Kidney epithelial cell (primary cell): ENCODE data around the gene RAB26. TPM values are rescaled to one million over a fixed set of nuclear protein-coding genes. Genes with fewer than 3 reads are reported as not detected.

Experiments used
- DNase-seq: peaks from one replicate; pipeline ENCODE4 v3.0.0-alpha.2; 2010; ENCODE audit warnings: low read depth
- H3K27me3 ChIP-seq: 2 replicates; pipeline ENCODE4 v1.6.0; 2011; ENCODE audit warnings: low read length; ENCODE audit not compliant: control insufficient read depth, insufficient read depth
- H3K36me3 ChIP-seq: 2 replicates; pipeline ENCODE4 v1.5.1; 2011; ENCODE audit warnings: low read length; ENCODE audit not compliant: control insufficient read depth, insufficient read depth
- H3K4me3 ChIP-seq: 2 replicates; pipeline ENCODE4 v1.5.1; 2011; ENCODE audit warnings: low read depth, mild to moderate bottlenecking, control low read depth, low read length
- CTCF ChIP-seq: IDR thresholded peaks from 2 replicates; pipeline ENCODE4 v1.5.1; 2011; ENCODE audit warnings: mild to moderate bottlenecking, moderate library complexity, low read length, control low read depth, inconsistent platforms; ENCODE audit not compliant: insufficient read depth, poor library complexity, severe bottlenecking
- total RNA-seq: library from RNA; depleted of rRNA; stranded (reverse); fragments of >200 nt; gene quantifications from 2 replicates; pipeline ENCODE4 v1.2.3, GENCODE V29; 2015

Gene RAB26
- total RNA-seq, 1 donor from 2014 or later = 0.54 TPM

GRCh38 chr16:2184962-2185361 lies 36.5 kb downstream of the RAB26 start:
- Histone ChIP-seq H3K27me3 (no peaks in the 10 kb centered on the region), H3K36me3 (no peaks in the 10 kb centered on the region), H3K4me3 (no peak overlapping the region)
- TF ChIP-seq CTCF = no peak
- DNase-seq = no peak

- no peak for DNase-seq
- no peaks in the 10 kb centered on the region for H3K27me3 ChIP-seq
- no peak for TF ChIP-seq CTCF
- no peak overlapping the region for H3K4me3 ChIP-seq
- H3K36me3 ChIP-seq = no peaks in the 10 kb centered on the region
Observed at GRCh38 chr16:2186064-2186463, 37.6 kb downstream of the RAB26 start.

DNA sequence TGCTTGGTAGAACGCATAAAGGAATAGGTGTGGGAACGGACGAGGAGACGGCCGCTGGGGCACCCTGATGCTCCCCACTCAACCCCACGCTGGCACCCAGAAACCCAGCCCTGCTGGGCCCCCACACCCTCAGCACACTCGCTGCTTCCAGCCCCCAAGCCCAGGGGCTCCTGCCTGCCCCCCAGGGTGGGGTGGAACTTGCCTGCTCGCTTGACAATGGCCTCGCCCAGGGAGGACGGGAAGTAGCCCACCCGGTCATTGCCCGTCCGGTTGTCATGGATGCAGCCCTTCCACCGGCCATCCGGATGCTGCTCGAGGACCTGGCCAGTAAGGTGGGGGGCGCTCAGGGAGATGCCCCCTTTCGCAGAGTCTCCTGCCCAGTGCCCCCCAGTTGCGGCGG lies 38.1 kb downstream of the RAB26 start:
- DNase-seq = no peak
- Histone ChIP-seq H3K27me3 (no peaks in the 10 kb centered on the region), H3K4me3 (no peak overlapping the region), H3K36me3 (no peaks in the 10 kb centered on the region)
- no peak for TF ChIP-seq CTCF

GRCh38 chr16:2187212-2187611 lies 38.8 kb downstream of the RAB26 start:
- Histone ChIP-seq H3K4me3 (no peak overlapping the region), H3K27me3 (no peaks in the 10 kb centered on the region), H3K36me3 (no peaks in the 10 kb centered on the region)
- no peak for DNase-seq
- no peak for TF ChIP-seq CTCF

- H3K27me3 ChIP-seq = no peaks in the 10 kb centered on the region
- H3K4me3 ChIP-seq = no peak overlapping the region
- DNase-seq = no peak
- no peak for TF ChIP-seq CTCF
- H3K36me3 ChIP-seq = no peaks in the 10 kb centered on the region
Observed at GRCh38 chr16:2188395-2188794, 40.0 kb downstream of the RAB26 start.

GRCh38 chr16:2189252-2189893 lies 40.9 kb downstream of the RAB26 start:
- Histone ChIP-seq H3K4me3 (no peak overlapping the region), H3K36me3 (no peaks in the 10 kb centered on the region), H3K27me3 (peaks cover 4% of the 10 kb centered on the region)
- TF ChIP-seq CTCF = no peak
- no peak for DNase-seq
